Keratinocyte (primary cell): ENCODE results near the gene RHOA. TPM values are rescaled to one million over a fixed set of nuclear protein-coding genes. Genes with fewer than 3 reads are reported as not detected.

Source experiments
- DNase-seq: peaks from one replicate; pipeline ENCODE4 v3.0.0-alpha.2; 2011; ENCODE audit warnings: low read depth, missing footprints, low spot score
- FAIRE-seq: peaks from 2 replicates; lab custom pipeline; 2011; peaks lifted over from hg19 to GRCh38; lab: Jason Lieb, UNC
- H2AFZ ChIP-seq: 2 replicates; pipeline ENCODE4 v1.6.0; 2012; ENCODE audit warnings: low read length, control low read depth, inconsistent platforms; ENCODE audit not compliant: control insufficient read depth
- H3K27ac ChIP-seq: 2 replicates; pipeline ENCODE4 v1.5.1; 2011; ENCODE audit warnings: low read length; ENCODE audit not compliant: control insufficient read depth, insufficient read depth
- H3K27me3 ChIP-seq: 3 replicates; pipeline ENCODE4 v1.6.0; 2011; ENCODE audit warnings: low read length; ENCODE audit not compliant: control insufficient read depth, insufficient read depth; ENCODE audit errors: extremely low read depth
- H3K36me3 ChIP-seq, 2 experiments: 2 replicates in 1 of 2; 3 replicates in 1 of 2; pipeline ENCODE4 v1.5.1; 2011; ENCODE audit warnings: low read length in 2 of 2, mild to moderate bottlenecking in 1 of 2; ENCODE audit not compliant: control insufficient read depth in 2 of 2, insufficient read depth in 2 of 2; ENCODE audit errors: extremely low read depth in 1 of 2
- H3K4me1 ChIP-seq: 3 replicates; pipeline ENCODE4 v1.5.1; 2011; ENCODE audit warnings: low read length; ENCODE audit not compliant: control insufficient read depth, insufficient read depth; ENCODE audit errors: extremely low read depth
- H3K4me2 ChIP-seq: 3 replicates; pipeline ENCODE4 v1.6.0; 2011; ENCODE audit warnings: low read depth, low read length; ENCODE audit not compliant: control insufficient read depth, insufficient read depth; ENCODE audit errors: extremely low read depth
- H3K4me3 ChIP-seq, 3 experiments: fragments of 200-600 bp in 1 of 3; sonication (generic) in 1 of 3; 2 replicates in 2 of 3; 3 replicates in 1 of 3; pipeline ENCODE4 v1.5.1; 2011 to 2016; ENCODE audit warnings: low read length in 3 of 3, mild to moderate bottlenecking in 3 of 3, control low read depth in 2 of 3, inconsistent platforms in 1 of 3, low read depth in 1 of 3, mixed read lengths in 1 of 3, mixed run types in 1 of 3, moderate library complexity in 1 of 3; ENCODE audit not compliant: control insufficient read depth in 2 of 3, insufficient read depth in 2 of 3; ENCODE audit errors: extremely low read depth in 1 of 3
- H3K79me2 ChIP-seq: 2 replicates; pipeline ENCODE4 v1.6.0; 2012; ENCODE audit warnings: low read length; ENCODE audit not compliant: control insufficient read depth, insufficient read depth
- H3K9ac ChIP-seq: 3 replicates; pipeline ENCODE4 v1.6.0; 2011; ENCODE audit warnings: low read length; ENCODE audit not compliant: control insufficient read depth, insufficient read depth; ENCODE audit errors: extremely low read depth
- H3K9me1 ChIP-seq: 3 replicates; pipeline ENCODE4 v1.6.0; 2011; ENCODE audit warnings: low read length; ENCODE audit not compliant: control insufficient read depth, insufficient read depth; ENCODE audit errors: extremely low read depth
- H3K9me3 ChIP-seq: 2 replicates; pipeline ENCODE4 v1.5.1; 2012; ENCODE audit warnings: low read depth, low read length; ENCODE audit not compliant: control insufficient read depth
- H4K20me1 ChIP-seq: 3 replicates; pipeline ENCODE4 v1.6.0; 2011; ENCODE audit warnings: low read length; ENCODE audit not compliant: control insufficient read depth, insufficient read depth; ENCODE audit errors: extremely low read depth
- CTCF ChIP-seq, 3 experiments: IDR thresholded peaks in 1 of 3; conservative IDR thresholded peaks in 1 of 3; optimal IDR thresholded peaks in 1 of 3; 2 replicates in 2 of 3; 3 replicates in 1 of 3; pipeline versions ENCODE3 to v1.5.1; 2011; ENCODE audit warnings: low read length in 3 of 3, mild to moderate bottlenecking in 3 of 3, moderate library complexity in 2 of 3, control low read depth in 1 of 3, inconsistent platforms in 1 of 3; ENCODE audit not compliant: insufficient read depth in 2 of 3; ENCODE audit errors: extremely low read depth in 1 of 3
- EZH2 ChIP-seq: IDR thresholded peaks from one replicate; pipeline ENCODE4 v1.6.1; 2012; ENCODE audit warnings: inconsistent platforms, mild to moderate bottlenecking, low read length, moderate library complexity
- dilution Hi-C: fragments of 300-500 bp; cut with MboI; formaldehyde crosslinking; loops from one replicate; pipeline ENCODE4 v1.7.0; 2020; ENCODE audit warnings: low sequenced_read_pairs; ENCODE audit not compliant: extremely low pct_ligation_motif_present
- polyA plus RNA-seq, 5 experiments: library from polyadenylated mRNA; depleted of rRNA in 3 of 5; stranded (reverse) in 3 of 5; stranded (forward) in 1 of 5; unstranded in 1 of 5; fragments of >200 nt; gene quantifications; 1 replicate in 1 of 5; 2 replicates in 3 of 5; 3 replicates in 1 of 5; pipeline versions ENCODE4 v1.2.1 to v1.2.3, GENCODE V29; 2011 to 2012; ENCODE audit warnings: missing spikeins in 2 of 5, low read depth in 1 of 5, low replicate concordance in 1 of 5

The RHOA gene
- polyA plus RNA-seq, 1 donor (not counting 4 experiments of a cell fraction or from before 2014, with no cell fraction given) = 332 TPM

GRCh38 chr3:49346797-49347251 lies 65.0 kb downstream of the RHOA start:
- peak overlapping the region; percentile 15 for H3K9ac ChIP-seq
- no peaks in the 10 kb centered on the region for H3K36me3 ChIP-seq
- no peak for DNase-seq
- no peak overlapping the region for H3K4me3 ChIP-seq
- H3K27ac ChIP-seq = peak overlapping the region; percentile 43
- H4K20me1 ChIP-seq = no peaks in the 10 kb centered on the region
- H3K4me2 ChIP-seq = peak overlapping the region; percentile 62
- TF ChIP-seq CTCF (optimal IDR thresholded peaks at IDR 0.05 in 1 of 3, IDR thresholded peaks at IDR 0.05 in 1 of 3, conservative IDR thresholded peaks at IDR 0.05 in 1 of 3; ENCODE audit: extremely low read depth in 1 of 3, insufficient read depth in 2 of 3, low read length in 3 of 3) (no peak), EZH2 (no peak)
- no peaks in the 10 kb centered on the region for H3K9me1 ChIP-seq
- dilution Hi-C loops = no loop called here
- H3K79me2 ChIP-seq = no peaks in the 10 kb centered on the region
- FAIRE-seq = no peak
- H2AFZ ChIP-seq = peak overlapping the region; percentile 52
- H3K4me1 ChIP-seq = peaks cover 24% of the 10 kb centered on the region
- no peaks in the 10 kb centered on the region for H3K27me3 ChIP-seq
- H3K9me3 ChIP-seq = no peaks in the 10 kb centered on the region

GRCh38 chr3:49343163-49343562 lies 68.6 kb downstream of the RHOA start:
- no peaks in the 10 kb centered on the region for H3K27me3 ChIP-seq
- dilution Hi-C loops = no loop called here
- no peaks in the 10 kb centered on the region for H3K36me3 ChIP-seq
- TF ChIP-seq EZH2 = no peak
- TF ChIP-seq CTCF (optimal IDR thresholded peaks at IDR 0.05 in 1 of 3, IDR thresholded peaks at IDR 0.05 in 1 of 3, conservative IDR thresholded peaks at IDR 0.05 in 1 of 3; ENCODE audit: extremely low read depth in 1 of 3, insufficient read depth in 2 of 3, low read length in 3 of 3) = no peak
- H3K4me3 ChIP-seq = no peak overlapping the region
- FAIRE-seq (no peak), DNase-seq (no peak)
- H2AFZ ChIP-seq = no peak overlapping the region
- no peak overlapping the region for H3K4me2 ChIP-seq
- H3K4me1 ChIP-seq = peaks cover 24% of the 10 kb centered on the region
- no peaks in the 10 kb centered on the region for H3K9me3 ChIP-seq
- no peaks in the 10 kb centered on the region for H3K9me1 ChIP-seq
- H3K27ac ChIP-seq = no peak overlapping the region
- no peaks in the 10 kb centered on the region for H4K20me1 ChIP-seq
- H3K79me2 ChIP-seq = peaks cover 24% of the 10 kb centered on the region
- H3K9ac ChIP-seq = no peak overlapping the region
